Measurements from ENCODE around the gene PITPNC1.
"Not testable (repeated sequence)": the region's sequence is repeated elsewhere in the genome, so short reads cannot be mapped to it uniquely, and the experiment has no call there.

The PITPNC1 gene

GRCh38 chr17:67662712-67663111 is 285.6 kb downstream of the PITPNC1 start:
- no peak for DNase-seq

GRCh38 chr17:67663457-67663856 is 286.4 kb downstream of the PITPNC1 start:
- DNase-seq = no peak

- DNase-seq = no peak
Observed at GRCh38 chr17:67666028-67666427, 288.9 kb downstream of the PITPNC1 start.

- DNase-seq = peak; percentile 24
Observed at GRCh38 chr17:67666710-67667109, 289.6 kb downstream of the PITPNC1 start.

GRCh38 chr17:67671493-67671892 is 294.4 kb downstream of the PITPNC1 start:
- no peak for DNase-seq

GRCh38 chr17:67672592-67673335 is 295.7 kb downstream of the PITPNC1 start:
- no peak for DNase-seq

GRCh38 chr17:67675481-67675880 is 298.4 kb downstream of the PITPNC1 start:
- no peak for DNase-seq

- DNase-seq = no peak
Observed at GRCh38 chr17:67676305-67676704, 299.2 kb downstream of the PITPNC1 start.

- DNase-seq = no peak
Observed at GRCh38 chr17:67678414-67678813, 301.3 kb downstream of the PITPNC1 start.

- no peak for DNase-seq
Observed at GRCh38 chr17:67679225-67679624, 302.1 kb downstream of the PITPNC1 start.

GRCh38 chr17:67679721-67680120 is 302.6 kb downstream of the PITPNC1 start:
- no peak for DNase-seq

GRCh38 chr17:67680445-67681224 is 303.6 kb downstream of the PITPNC1 start:
- DNase-seq = no peak

GRCh38 chr17:67682196-67682595 is 305.1 kb downstream of the PITPNC1 start:
- no peak for DNase-seq

GRCh38 chr17:67685351-67685750 is 308.3 kb downstream of the PITPNC1 start:
- DNase-seq = no peak

GRCh38 chr17:67686241-67686640 is 309.2 kb downstream of the PITPNC1 start:
- no peak for DNase-seq

- DNase-seq = no peak
Observed at GRCh38 chr17:67687511-67687910, 310.4 kb downstream of the PITPNC1 start.

- no peak for DNase-seq
Observed at GRCh38 chr17:67689534-67690177, 312.6 kb downstream of the PITPNC1 start.

GRCh38 chr17:67693811-67694210 is 316.7 kb downstream of the PITPNC1 start:
- DNase-seq = no peak

GRCh38 chr17:67696347-67696746 is 319.3 kb downstream of the PITPNC1 start:
- no peak for DNase-seq

- peak; percentile 45 for DNase-seq
Observed at GRCh38 chr17:67696853-67697498, 319.9 kb downstream of the PITPNC1 start.

- DNase-seq = no peak
Observed at GRCh38 chr17:67700037-67700724, 323.1 kb downstream of the PITPNC1 start.

- DNase-seq = no peak
Observed at GRCh38 chr17:67700725-67701119, 323.6 kb downstream of the PITPNC1 start.

- DNase-seq = not testable (repeated sequence)
Observed at GRCh38 chr17:67702861-67703260, 325.8 kb downstream of the PITPNC1 start.

Data from NCI-H524 treated with DMSO at 0.1 percent for 48 hours (cell line).